ENCODE data around the gene RBM22.
"Not testable (repeated sequence)": the region's sequence is repeated elsewhere in the genome, so short reads cannot be mapped to it uniquely, and the experiment has no call there.

The RBM22 gene

DNA sequence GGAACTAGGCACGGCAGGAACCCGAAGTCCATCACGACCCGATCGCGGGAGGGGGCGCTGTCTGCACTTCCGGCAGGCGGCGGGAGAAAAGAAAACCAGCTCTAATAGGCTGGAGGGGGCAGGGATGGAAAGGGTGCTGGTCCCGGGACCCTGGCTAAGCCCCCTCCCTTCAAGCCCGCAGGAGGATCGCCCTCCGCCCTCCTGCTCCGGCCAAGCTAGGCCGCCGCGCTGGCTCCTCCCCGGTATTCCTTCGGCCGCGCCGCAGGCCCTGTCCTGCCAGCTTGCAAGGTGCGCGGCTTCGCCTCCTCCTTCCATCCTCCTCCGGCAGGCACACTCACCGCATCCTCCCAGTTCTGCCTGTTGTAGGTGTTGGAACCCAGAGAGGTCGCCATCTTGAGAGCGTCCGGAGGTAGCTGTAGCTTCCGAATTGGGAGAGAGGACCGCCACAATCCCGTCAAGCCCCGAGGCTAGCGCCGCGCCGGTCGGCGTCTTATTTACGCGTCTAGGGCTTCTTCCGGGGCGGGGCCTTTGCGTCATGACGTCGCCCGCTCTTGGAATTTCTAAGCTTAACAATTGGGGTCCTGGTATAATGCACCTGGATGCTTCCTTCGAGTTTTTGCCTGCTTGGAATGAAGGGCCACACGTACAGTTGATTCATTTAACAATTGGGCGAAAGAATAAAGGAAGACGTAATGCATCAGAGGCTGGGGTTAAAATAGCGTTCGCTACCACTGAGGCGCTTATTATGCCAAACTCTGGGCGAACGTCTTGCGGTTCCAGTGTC lies at the start of gene RBM22:
Gene RBM22, minus strand, starts transcription at position 469 of the 784 bp plus-strand sequence. Its CDS starts 77 bp downstream, at position 392.
- Histone ChIP-seq H3K27me3 (ENCODE audit: control insufficient read depth, insufficient read depth, low read length) (no peaks in the 10 kb centered on the region), H3K9ac (ENCODE audit: low read depth, low read length) (peak within 1 kb of the TSS; percentile 97), H3K9me3 (ENCODE audit: control insufficient read depth, insufficient read depth, low read length) (no peaks in the 10 kb centered on the region), H3K36me3 (ENCODE audit: control insufficient read depth, insufficient read depth, low read length) (peaks cover 39% of the 10 kb centered on the region), H3K27ac (ENCODE audit: low read depth, low read length) (peak within 1 kb of the TSS; percentile 98), H3K4me1 (ENCODE audit: control insufficient read depth, insufficient read depth, low read length) (peaks cover 6% of the 10 kb centered on the region), H3K4me3 (ENCODE audit: low read depth, low read length) (peak within 1 kb of the TSS; percentile 99)

DNA sequence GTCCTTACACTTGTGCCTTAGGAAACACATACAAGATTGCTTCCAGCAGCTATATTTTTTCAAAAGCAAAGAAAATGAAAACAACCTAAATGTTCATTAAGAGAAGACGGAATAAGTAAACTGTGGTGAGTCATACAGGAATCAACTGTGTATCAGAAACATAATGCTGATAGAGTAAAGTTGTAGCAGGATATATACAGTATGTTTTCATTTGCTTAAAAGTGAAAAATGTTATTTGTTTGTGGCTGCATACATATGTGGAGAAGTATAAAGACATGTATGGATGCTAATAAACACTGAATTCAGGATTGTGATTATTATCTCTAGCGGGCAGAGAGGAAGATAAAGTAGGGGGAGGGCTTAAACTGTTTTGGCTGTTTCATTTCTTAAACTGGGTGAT lies 49.6 kb upstream of the RBM22 start:
- H3K4me3 ChIP-seq (ENCODE audit: low read depth, low read length), result no peak overlapping the region
- H3K27me3 ChIP-seq (ENCODE audit: control insufficient read depth, insufficient read depth, low read length), result no peaks in the 10 kb centered on the region
- H3K9me3 ChIP-seq (ENCODE audit: control insufficient read depth, insufficient read depth, low read length), result no peaks in the 10 kb centered on the region
- H3K4me1 ChIP-seq (ENCODE audit: control insufficient read depth, insufficient read depth, low read length), result no peaks in the 10 kb centered on the region
- H3K27ac ChIP-seq (ENCODE audit: low read depth, low read length), result no peak overlapping the region
- H3K9ac ChIP-seq (ENCODE audit: low read depth, low read length), result no peak overlapping the region
- peaks cover 59% of the 10 kb centered on the region for H3K36me3 ChIP-seq (ENCODE audit: control insufficient read depth, insufficient read depth, low read length)

DNA sequence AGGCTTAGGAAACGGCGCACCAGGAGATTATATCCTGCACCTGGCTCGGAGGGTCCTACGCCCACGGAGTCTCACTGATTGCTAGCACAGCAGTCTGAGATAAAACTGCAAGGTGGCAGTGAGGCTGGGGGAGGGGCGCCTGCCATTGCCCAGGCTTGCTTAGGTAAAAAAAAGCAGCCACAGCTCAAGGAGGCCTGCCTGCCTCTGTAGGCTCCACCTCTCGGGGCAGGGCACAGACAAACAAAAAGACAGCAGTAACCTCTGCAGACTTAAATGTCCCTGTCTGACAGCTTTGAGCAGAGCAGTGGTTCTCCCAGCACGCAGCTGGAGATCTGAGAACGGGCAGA lies 42.3 kb upstream of the RBM22 start:
- not testable (repeated sequence) for H3K4me1 ChIP-seq (ENCODE audit: control insufficient read depth, insufficient read depth, low read length); H3K9ac ChIP-seq (ENCODE audit: low read depth, low read length); H3K27ac ChIP-seq (ENCODE audit: low read depth, low read length); H3K27me3 ChIP-seq (ENCODE audit: control insufficient read depth, insufficient read depth, low read length); H3K4me3 ChIP-seq (ENCODE audit: low read depth, low read length); H3K9me3 ChIP-seq (ENCODE audit: control insufficient read depth, insufficient read depth, low read length)
- H3K36me3 ChIP-seq (ENCODE audit: control insufficient read depth, insufficient read depth, low read length), result peaks cover 11% of the 10 kb centered on the region

DNA sequence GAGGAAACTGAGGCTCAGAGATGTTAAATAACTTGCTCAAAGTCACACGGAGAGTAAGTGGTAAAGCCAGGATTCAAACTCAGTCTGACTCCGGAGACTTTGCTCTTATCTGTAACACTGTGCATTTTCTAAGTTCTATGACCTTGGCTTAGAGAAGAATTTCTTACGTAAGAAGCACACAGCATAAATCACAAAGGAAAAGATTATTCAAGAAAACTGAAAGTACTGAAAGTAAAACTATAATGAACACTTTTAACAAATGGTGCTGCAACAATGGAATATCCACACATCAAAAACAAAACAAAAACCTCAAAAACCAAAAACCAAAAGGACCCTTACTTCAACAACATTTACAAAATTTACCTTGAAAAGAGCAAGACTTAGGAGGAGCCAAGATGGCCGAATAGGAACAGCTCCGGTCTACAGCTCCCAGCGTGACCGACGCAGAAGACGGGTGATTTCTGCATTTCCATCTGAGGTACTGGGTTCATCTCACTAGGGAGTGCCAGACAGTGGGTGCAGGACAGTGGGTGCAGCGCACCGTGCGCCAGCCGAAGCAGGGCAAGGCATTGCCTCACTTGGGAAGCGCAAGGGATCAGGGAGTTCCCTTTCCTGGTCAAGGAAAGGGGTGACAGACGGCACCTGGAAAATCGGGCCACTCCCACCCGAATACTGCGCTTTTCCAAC lies 41.7 kb upstream of the RBM22 start:
- H3K27me3 ChIP-seq (ENCODE audit: control insufficient read depth, insufficient read depth, low read length); H3K27ac ChIP-seq (ENCODE audit: low read depth, low read length); H3K9me3 ChIP-seq (ENCODE audit: control insufficient read depth, insufficient read depth, low read length); H3K9ac ChIP-seq (ENCODE audit: low read depth, low read length); H3K4me1 ChIP-seq (ENCODE audit: control insufficient read depth, insufficient read depth, low read length); H3K4me3 ChIP-seq (ENCODE audit: low read depth, low read length): not testable (repeated sequence)
- peaks cover 11% of the 10 kb centered on the region for H3K36me3 ChIP-seq (ENCODE audit: control insufficient read depth, insufficient read depth, low read length)

DNA sequence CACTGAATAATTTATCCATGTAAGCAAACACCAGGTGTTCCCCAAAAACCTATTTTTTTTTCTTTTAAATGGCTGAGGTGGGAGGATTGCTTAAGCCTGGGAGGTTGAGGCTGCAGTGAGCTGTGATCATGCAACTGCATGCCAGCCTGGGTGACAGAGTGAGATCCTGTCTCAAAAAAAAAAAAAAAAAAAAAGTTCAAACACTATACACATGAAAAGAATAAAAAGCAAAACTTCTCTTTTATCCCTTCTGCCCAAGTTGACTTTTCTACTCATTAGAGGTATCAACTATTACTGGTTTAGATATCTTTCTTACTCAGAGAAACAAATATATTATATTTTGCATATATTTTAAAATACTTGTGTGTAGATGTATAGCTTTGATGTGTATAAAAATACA lies 40.1 kb upstream of the RBM22 start:
- no peak overlapping the region for H3K4me3 ChIP-seq (ENCODE audit: low read depth, low read length)
- H3K27ac ChIP-seq (ENCODE audit: low read depth, low read length), result no peak overlapping the region
- peaks cover 11% of the 10 kb centered on the region for H3K36me3 ChIP-seq (ENCODE audit: control insufficient read depth, insufficient read depth, low read length)
- H3K27me3 ChIP-seq (ENCODE audit: control insufficient read depth, insufficient read depth, low read length), result no peaks in the 10 kb centered on the region
- H3K4me1 ChIP-seq (ENCODE audit: control insufficient read depth, insufficient read depth, low read length), result peaks cover 10% of the 10 kb centered on the region; the same call in 1 of the 2 replicates
- no peaks in the 10 kb centered on the region for H3K9me3 ChIP-seq (ENCODE audit: control insufficient read depth, insufficient read depth, low read length)
- H3K9ac ChIP-seq (ENCODE audit: low read depth, low read length), result no peak overlapping the region

DNA sequence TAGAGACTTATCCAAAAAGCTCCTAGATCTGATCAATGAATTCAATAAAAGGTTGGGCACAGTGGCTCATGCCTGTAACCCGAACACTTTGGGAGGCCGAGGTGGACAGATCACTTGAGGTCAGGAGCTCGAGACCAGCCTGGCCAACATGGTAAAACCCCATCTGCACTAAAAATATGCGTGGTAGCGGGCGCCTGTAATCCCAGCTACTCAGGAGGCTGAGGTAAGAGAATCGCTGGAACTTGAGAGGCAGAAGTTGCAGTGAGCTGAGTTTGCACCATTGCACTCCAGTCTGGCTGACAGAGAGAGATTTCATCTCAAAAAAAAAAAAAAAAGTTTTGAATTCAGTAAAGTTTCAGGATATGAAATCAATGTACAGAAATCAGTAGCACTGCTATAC lies 38.0 kb upstream of the RBM22 start:
- Histone ChIP-seq H3K9me3 (ENCODE audit: control insufficient read depth, insufficient read depth, low read length) (no peaks in the 10 kb centered on the region), H3K27ac (ENCODE audit: low read depth, low read length) (no peak overlapping the region), H3K36me3 (ENCODE audit: control insufficient read depth, insufficient read depth, low read length) (peaks cover 11% of the 10 kb centered on the region), H3K4me3 (ENCODE audit: low read depth, low read length) (no peak overlapping the region), H3K27me3 (ENCODE audit: control insufficient read depth, insufficient read depth, low read length) (no peaks in the 10 kb centered on the region), H3K9ac (ENCODE audit: low read depth, low read length) (no peak overlapping the region), H3K4me1 (ENCODE audit: control insufficient read depth, insufficient read depth, low read length) (peaks cover 10% of the 10 kb centered on the region; the same call in 1 of the 2 replicates)

DNA sequence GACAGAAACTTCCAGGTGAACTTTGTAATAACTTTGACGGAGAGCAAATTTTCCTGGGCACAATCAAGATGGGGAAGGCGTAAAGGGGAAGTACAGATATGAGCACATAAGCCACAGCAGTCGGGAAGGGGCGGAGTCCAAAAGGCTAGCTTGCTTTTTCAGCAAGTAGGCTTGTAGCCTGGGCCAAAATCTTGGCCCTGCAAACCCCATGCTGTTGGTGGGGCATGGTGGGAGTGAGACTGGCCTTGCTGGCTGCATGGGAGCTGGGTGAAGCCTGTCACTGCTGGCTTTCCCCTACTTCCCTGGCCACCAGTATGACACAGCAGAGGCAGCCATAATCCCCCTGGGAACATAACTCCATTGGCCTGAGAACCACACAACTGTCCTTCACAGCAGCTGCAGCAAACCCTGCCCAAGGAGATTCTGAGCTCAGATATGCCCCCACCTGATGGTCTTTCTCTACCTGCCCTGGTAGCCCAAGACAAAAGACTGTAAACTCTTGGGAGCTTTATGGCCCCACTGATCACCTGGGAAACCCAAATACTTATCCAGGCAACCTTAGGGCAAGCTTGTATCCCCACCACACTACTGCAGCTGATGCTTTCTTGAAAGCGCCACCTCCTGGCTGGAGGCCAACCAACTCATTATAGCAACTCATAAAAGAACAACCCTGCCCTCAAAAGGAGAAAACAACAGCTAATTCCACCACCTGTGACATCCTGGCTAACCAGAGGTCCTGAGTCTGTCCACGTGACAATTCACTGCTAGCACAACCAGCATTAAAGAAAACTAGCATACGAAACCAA lies 33.9 kb upstream of the RBM22 start:
- Histone ChIP-seq H3K4me1 (ENCODE audit: control insufficient read depth, insufficient read depth, low read length) (peaks cover 10% of the 10 kb centered on the region; the same call in 1 of the 2 replicates), H3K9me3 (ENCODE audit: control insufficient read depth, insufficient read depth, low read length) (no peaks in the 10 kb centered on the region), H3K27me3 (ENCODE audit: control insufficient read depth, insufficient read depth, low read length) (no peaks in the 10 kb centered on the region), H3K4me3 (ENCODE audit: low read depth, low read length) (no peak overlapping the region), H3K9ac (ENCODE audit: low read depth, low read length) (no peak overlapping the region), H3K27ac (ENCODE audit: low read depth, low read length) (no peak overlapping the region), H3K36me3 (ENCODE audit: control insufficient read depth, insufficient read depth, low read length) (peaks cover 37% of the 10 kb centered on the region)

DNA sequence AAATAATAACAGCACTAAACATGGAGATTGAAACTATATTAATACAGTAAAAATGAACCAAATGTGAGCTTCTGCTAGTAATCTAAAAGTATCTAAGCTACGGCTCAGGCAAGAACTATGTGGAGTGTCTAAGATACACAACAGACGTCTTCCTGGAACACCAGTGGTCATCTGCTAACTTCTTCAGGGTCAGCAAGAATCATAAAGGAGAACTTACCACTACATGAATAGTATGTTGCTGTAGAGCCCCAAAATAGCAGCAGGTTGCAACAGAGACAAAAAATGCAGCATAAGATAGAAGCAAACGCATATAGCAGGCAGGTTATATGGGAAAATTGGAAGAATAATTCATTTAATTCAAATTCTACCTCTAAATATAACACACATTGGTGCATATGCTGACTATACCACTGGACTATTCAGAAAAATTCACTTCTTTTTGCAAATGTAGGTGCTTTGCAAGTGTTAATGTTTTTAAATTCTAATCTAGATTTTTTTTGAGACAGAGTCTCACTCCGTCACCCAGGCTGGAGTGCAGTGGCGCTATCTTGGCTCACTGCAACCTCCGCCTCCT lies 30.9 kb upstream of the RBM22 start:
- H3K4me1 ChIP-seq (ENCODE audit: control insufficient read depth, insufficient read depth, low read length), result no peaks in the 10 kb centered on the region
- H3K27me3 ChIP-seq (ENCODE audit: control insufficient read depth, insufficient read depth, low read length), result no peaks in the 10 kb centered on the region
- no peak overlapping the region for H3K9ac ChIP-seq (ENCODE audit: low read depth, low read length)
- no peak overlapping the region for H3K27ac ChIP-seq (ENCODE audit: low read depth, low read length)
- peaks cover 60% of the 10 kb centered on the region for H3K36me3 ChIP-seq (ENCODE audit: control insufficient read depth, insufficient read depth, low read length)
- H3K9me3 ChIP-seq (ENCODE audit: control insufficient read depth, insufficient read depth, low read length), result no peaks in the 10 kb centered on the region
- no peak overlapping the region for H3K4me3 ChIP-seq (ENCODE audit: low read depth, low read length)

DNA sequence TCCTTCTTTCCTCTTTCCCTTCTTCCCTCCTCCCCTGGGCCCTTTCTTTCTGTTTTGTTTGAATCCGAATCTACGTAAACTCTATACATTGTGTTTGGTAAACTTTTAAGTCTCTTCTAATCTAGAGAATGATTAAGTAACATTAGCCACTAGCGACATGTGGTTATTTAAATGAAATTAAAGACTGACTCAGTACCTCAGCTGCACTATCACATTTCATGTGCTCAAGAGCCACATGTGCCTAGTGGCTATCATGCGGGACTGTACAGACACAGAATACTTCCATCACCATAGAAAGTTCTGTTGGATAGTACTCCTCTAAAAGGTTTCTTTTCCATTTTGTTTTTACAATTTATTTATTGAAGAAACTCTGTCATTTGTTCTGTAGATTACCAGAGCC lies 29.0 kb upstream of the RBM22 start:
- H3K27me3 ChIP-seq (ENCODE audit: control insufficient read depth, insufficient read depth, low read length), result no peaks in the 10 kb centered on the region
- peaks cover 72% of the 10 kb centered on the region for H3K36me3 ChIP-seq (ENCODE audit: control insufficient read depth, insufficient read depth, low read length)
- no peak overlapping the region for H3K4me3 ChIP-seq (ENCODE audit: low read depth, low read length)
- no peaks in the 10 kb centered on the region for H3K4me1 ChIP-seq (ENCODE audit: control insufficient read depth, insufficient read depth, low read length)
- no peak overlapping the region for H3K27ac ChIP-seq (ENCODE audit: low read depth, low read length)
- no peaks in the 10 kb centered on the region for H3K9me3 ChIP-seq (ENCODE audit: control insufficient read depth, insufficient read depth, low read length)
- H3K9ac ChIP-seq (ENCODE audit: low read depth, low read length), result no peak overlapping the region

DNA sequence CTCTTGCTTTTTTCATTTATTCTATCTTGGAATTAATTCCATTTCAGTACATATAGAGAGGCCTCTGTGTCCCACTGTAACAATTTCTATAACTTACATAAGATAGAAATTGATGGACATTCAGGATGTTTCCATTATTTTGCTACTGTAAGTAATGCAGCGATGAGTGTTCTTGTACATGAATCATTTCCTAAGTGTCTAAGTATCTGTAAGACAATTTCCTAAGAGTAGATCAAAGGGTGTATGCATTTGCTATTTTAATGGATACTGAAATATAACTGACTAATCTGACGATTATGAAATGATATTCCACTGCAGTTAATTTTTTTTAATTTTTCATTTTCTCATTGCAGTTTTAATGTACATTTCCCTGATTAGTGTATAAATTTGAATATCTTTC lies 23.0 kb upstream of the RBM22 start:
- no peaks in the 10 kb centered on the region for H3K4me1 ChIP-seq (ENCODE audit: control insufficient read depth, insufficient read depth, low read length)
- no peaks in the 10 kb centered on the region for H3K9me3 ChIP-seq (ENCODE audit: control insufficient read depth, insufficient read depth, low read length)
- no peaks in the 10 kb centered on the region for H3K27me3 ChIP-seq (ENCODE audit: control insufficient read depth, insufficient read depth, low read length)
- H3K4me3 ChIP-seq (ENCODE audit: low read depth, low read length), result no peak overlapping the region
- H3K36me3 ChIP-seq (ENCODE audit: control insufficient read depth, insufficient read depth, low read length), result peaks cover 84% of the 10 kb centered on the region
- no peak overlapping the region for H3K27ac ChIP-seq (ENCODE audit: low read depth, low read length)
- H3K9ac ChIP-seq (ENCODE audit: low read depth, low read length), result no peak overlapping the region

Measured in HUES48 (cell line).